ENCODE measurements around the gene COMT. TPM values are rescaled to one million over a fixed set of nuclear protein-coding genes. Genes with fewer than 3 reads are reported as not detected.

COMT gene
- total and polyA plus RNA-seq, 4 donors = 75.3 to 430 (median 146) TPM

- H3K36me3 ChIP-seq (ENCODE audit: control insufficient read depth in 4 of 4, insufficient read depth in 3 of 4, low read depth in 1 of 4, low read length in 3 of 4) = peaks cover 21 to 72% (median 40%) of the 10 kb centered on the region in 4 donors
- no peaks in the 10 kb centered on the region for H3K4me1 ChIP-seq (ENCODE audit: control insufficient read depth in 4 of 4, insufficient read depth in 4 of 4, low read length in 3 of 4)
- no peak overlapping the region for H3K4me3 ChIP-seq (ENCODE audit: low read depth in 1 of 3, low read length in 3 of 3)
- no peak for DNase-seq (ENCODE audit: low spot score)
- no peaks in the 10 kb centered on the region for H3K9me3 ChIP-seq (ENCODE audit: control insufficient read depth in 4 of 4, low read length in 3 of 4)
- no peak overlapping the region for H3K27ac ChIP-seq (ENCODE audit: low read depth in 1 of 2, low read length in 2 of 2)
- no peaks in the 10 kb centered on the region for H3K27me3 ChIP-seq (ENCODE audit: control insufficient read depth in 4 of 4, insufficient read depth in 4 of 4, low read length in 3 of 4)
- TF ChIP-seq HNF4A (conservative IDR thresholded peaks at IDR 0.05) (peak in 1 of 2 donors; percentile 67), JUND (IDR thresholded peaks at IDR 0.05) (peak in 1 of 2 donors; percentile 32), RAD21 (IDR thresholded peaks at IDR 0.05) (peak in 1 of 2 donors; percentile 45), EGR1 (IDR thresholded peaks at IDR 0.05; ENCODE audit: low read depth in 2 of 2) (no peak), MAX (IDR thresholded peaks at IDR 0.05) (no peak), RXRA (IDR thresholded peaks at IDR 0.05) (peak in 1 of 2 donors; percentile 58)
- H3K9ac ChIP-seq (ENCODE audit: low read depth in 1 of 2, low read length in 2 of 2) = no peak overlapping the region
- WGBS = 64% methylated on average over 9 of the region's 9 CpGs
These were observed 25.6 kb upstream of the COMT start for GRCh38 chr22:19916006-19916405.

GRCh38 chr22:19916941-19917340, 24.6 kb upstream of the COMT start:
- no peaks in the 10 kb centered on the region for H3K4me1 ChIP-seq (ENCODE audit: control insufficient read depth in 4 of 4, insufficient read depth in 4 of 4, low read length in 3 of 4)
- peaks cover 21 to 64% (median 41%) of the 10 kb centered on the region in 4 donors for H3K36me3 ChIP-seq (ENCODE audit: control insufficient read depth in 4 of 4, insufficient read depth in 3 of 4, low read depth in 1 of 4, low read length in 3 of 4)
- no peak overlapping the region for H3K27ac ChIP-seq (ENCODE audit: low read depth in 1 of 2, low read length in 2 of 2)
- H3K9me3 ChIP-seq (ENCODE audit: control insufficient read depth in 4 of 4, low read length in 3 of 4) = no peaks in the 10 kb centered on the region
- H3K27me3 ChIP-seq (ENCODE audit: control insufficient read depth in 4 of 4, insufficient read depth in 4 of 4, low read length in 3 of 4) = no peaks in the 10 kb centered on the region
- TF ChIP-seq HNF4A (conservative IDR thresholded peaks at IDR 0.05) = no peak
- TF ChIP-seq JUND (IDR thresholded peaks at IDR 0.05) = no peak
- no peak for TF ChIP-seq HNF4G (IDR thresholded peaks at IDR 0.05)
- TF ChIP-seq ATF3 (IDR thresholded peaks at IDR 0.05) = no peak
- no peak for TF ChIP-seq REST (IDR thresholded peaks at IDR 0.05)
- TF ChIP-seq TAF1 (conservative IDR thresholded peaks at IDR 0.05) = no peak
- no peak for TF ChIP-seq FOXA1 (IDR thresholded peaks at IDR 0.05)
- TF ChIP-seq ZBTB33 (IDR thresholded peaks at IDR 0.05) = no peak
- TF ChIP-seq GABPA (IDR thresholded peaks at IDR 0.05 in 1 of 2, conservative IDR thresholded peaks at IDR 0.05 in 1 of 2) = no peak
- no peak for TF ChIP-seq NR2F2 (IDR thresholded peaks at IDR 0.05)
- TF ChIP-seq EGR1 (IDR thresholded peaks at IDR 0.05; ENCODE audit: low read depth in 2 of 2) = no peak
- TF ChIP-seq SP1 (IDR thresholded peaks at IDR 0.05) = no peak
- TF ChIP-seq YY1 (IDR thresholded peaks at IDR 0.05) = no peak
- TF ChIP-seq CTCF (IDR thresholded peaks at IDR 0.05; ENCODE audit: low read depth, low read length, missing input control) = no peak
- no peak for TF ChIP-seq MAX (IDR thresholded peaks at IDR 0.05)
- TF ChIP-seq RAD21 (IDR thresholded peaks at IDR 0.05) = no peak
- no peak overlapping the region for H3K4me3 ChIP-seq (ENCODE audit: low read depth in 1 of 3, low read length in 3 of 3)
- no peak for DNase-seq (ENCODE audit: low spot score)
- H3K9ac ChIP-seq (ENCODE audit: low read depth in 1 of 2, low read length in 2 of 2) = no peak overlapping the region
- WGBS = 80% methylated on average over 7 of the region's 7 CpGs

Data from liver (tissue), 9 donors.